H7 (cell line): ENCODE results near the gene BCO1. TPM values are rescaled to one million over a fixed set of nuclear protein-coding genes. Genes with fewer than 3 reads are reported as not detected.
A peak's percentile ranks its signal among the peaks of the same experiment; 100 is the strongest.

Source experiments
- DNase-seq: peaks from one replicate; pipeline ENCODE4 v3.0.0; 2012
- H3K27me3 ChIP-seq: 2 replicates; pipeline ENCODE4 v1.6.0; 2011; ENCODE audit warnings: mild to moderate bottlenecking, low read length; ENCODE audit not compliant: control insufficient read depth, insufficient read depth
- H3K36me3 ChIP-seq: replicated peaks from 2 replicates; pipeline ENCODE4 v1.5.1; 2011; ENCODE audit warnings: low read length; ENCODE audit not compliant: control insufficient read depth, insufficient read depth
- H3K4me3 ChIP-seq: 2 replicates; pipeline ENCODE4 v1.5.1; 2011; ENCODE audit warnings: low read depth, mild to moderate bottlenecking, control low read depth, low read length, moderate library complexity; ENCODE audit not compliant: insufficient read depth
- total RNA-seq: library from RNA; depleted of rRNA; stranded (reverse); fragments of >200 nt; shearing (Covaris generic); gene quantifications from 2 replicates; pipeline ENCODE4 v1.2.3, GENCODE V29; 2014

BCO1 gene
- total RNA-seq, 1 experiment from 2014 or later, result 0.10 TPM

- DNase-seq, result no peak
- H3K27me3 ChIP-seq, result no peaks in the 10 kb centered on the region
- H3K36me3 ChIP-seq, result no peaks in the 10 kb centered on the region
- H3K4me3 ChIP-seq, result no peak overlapping the region
Measured at GRCh38 chr16:81253141-81253540, 14.7 kb downstream of the BCO1 start.

- Histone ChIP-seq H3K27me3 (no peaks in the 10 kb centered on the region), H3K36me3 (no peaks in the 10 kb centered on the region)
- no peak for DNase-seq
Measured at GRCh38 chr16:81254922-81255526, 16.5 kb downstream of the BCO1 start.

GRCh38 chr16:81259916-81260315, 21.4 kb downstream of the BCO1 start:
- DNase-seq, result no peak
- no peaks in the 10 kb centered on the region for H3K27me3 ChIP-seq
- no peak overlapping the region for H3K4me3 ChIP-seq
- no peaks in the 10 kb centered on the region for H3K36me3 ChIP-seq

More at GRCh38 chr16:81254922-81255526, 16.5 kb downstream of the BCO1 start:
- H3K4me3 ChIP-seq, result no peak overlapping the region

- Histone ChIP-seq H3K4me3 (no peak overlapping the region), H3K27me3 (no peaks in the 10 kb centered on the region), H3K36me3 (no peaks in the 10 kb centered on the region)
- peak; percentile 69 for DNase-seq
Measured at GRCh38 chr16:81261049-81261648, 22.7 kb downstream of the BCO1 start.

- DNase-seq, result no peak
Measured at GRCh38 chr16:81263470-81264220, 25.2 kb downstream of the BCO1 start.

GRCh38 chr16:81264386-81264785, 25.9 kb downstream of the BCO1 start:
- DNase-seq, result no peak
- H3K27me3 ChIP-seq, result no peaks in the 10 kb centered on the region
- no peaks in the 10 kb centered on the region for H3K36me3 ChIP-seq
- H3K4me3 ChIP-seq, result no peak overlapping the region

More at GRCh38 chr16:81263470-81264220, 25.2 kb downstream of the BCO1 start:
- H3K27me3 ChIP-seq, result no peaks in the 10 kb centered on the region
- no peaks in the 10 kb centered on the region for H3K36me3 ChIP-seq
- H3K4me3 ChIP-seq, result no peak overlapping the region

- DNase-seq, result no peak
- H3K36me3 ChIP-seq, result no peaks in the 10 kb centered on the region
- no peaks in the 10 kb centered on the region for H3K27me3 ChIP-seq
- no peak overlapping the region for H3K4me3 ChIP-seq
Measured at GRCh38 chr16:81265052-81265451, 26.6 kb downstream of the BCO1 start.

GRCh38 chr16:81265658-81266451, 27.4 kb downstream of the BCO1 start:
- H3K4me3 ChIP-seq, result no peak overlapping the region

GRCh38 chr16:81266680-81267095, 28.2 kb downstream of the BCO1 start:
- Histone ChIP-seq H3K36me3 (no peaks in the 10 kb centered on the region), H3K4me3 (no peak overlapping the region), H3K27me3 (no peaks in the 10 kb centered on the region)
- DNase-seq, result no peak

More at GRCh38 chr16:81265658-81266451, 27.4 kb downstream of the BCO1 start:
- H3K36me3 ChIP-seq, result no peaks in the 10 kb centered on the region
- H3K27me3 ChIP-seq, result no peaks in the 10 kb centered on the region
- no peak for DNase-seq

- no peaks in the 10 kb centered on the region for H3K36me3 ChIP-seq
- no peak overlapping the region for H3K4me3 ChIP-seq
- no peak for DNase-seq
- H3K27me3 ChIP-seq, result no peaks in the 10 kb centered on the region
Measured at GRCh38 chr16:81268509-81268908, 30.0 kb downstream of the BCO1 start.

- Histone ChIP-seq H3K27me3 (no peaks in the 10 kb centered on the region), H3K36me3 (no peaks in the 10 kb centered on the region), H3K4me3 (no peak overlapping the region)
- no peak for DNase-seq
Measured at GRCh38 chr16:81273223-81273950, 34.9 kb downstream of the BCO1 start.

- no peaks in the 10 kb centered on the region for H3K36me3 ChIP-seq
- no peak overlapping the region for H3K4me3 ChIP-seq
- H3K27me3 ChIP-seq, result no peaks in the 10 kb centered on the region
- DNase-seq, result peak; percentile 30
Measured at GRCh38 chr16:81275064-81275532, 36.6 kb downstream of the BCO1 start.

GRCh38 chr16:81275795-81276194, 37.3 kb downstream of the BCO1 start:
- Histone ChIP-seq H3K36me3 (no peaks in the 10 kb centered on the region), H3K27me3 (no peaks in the 10 kb centered on the region), H3K4me3 (no peak overlapping the region)
- DNase-seq, result no peak

- no peak for DNase-seq
- no peaks in the 10 kb centered on the region for H3K36me3 ChIP-seq
- H3K4me3 ChIP-seq, result no peak overlapping the region
- H3K27me3 ChIP-seq, result no peaks in the 10 kb centered on the region
Measured at GRCh38 chr16:81276323-81276722, 37.8 kb downstream of the BCO1 start.
